KMS-11 (cell line): Measurements from ENCODE around the gene SUPT20HL1.

Experiments used
- H2AFZ ChIP-seq: fragments of 200-600 bp; sonication (generic); 2 replicates; pipeline ENCODE4 v1.6.1; 2016; ENCODE audit warnings: antibody characterized with exemption, mixed run types, low read depth
- H3K27ac ChIP-seq: fragments of 200-600 bp; sonication (generic); 2 replicates; pipeline ENCODE4 v1.6.1; 2016; ENCODE audit warnings: mild to moderate bottlenecking, mixed run types
- H3K27me3 ChIP-seq: fragments of 200-600 bp; sonication (generic); 2 replicates; pipeline ENCODE4 v1.6.1; 2017; ENCODE audit warnings: mild to moderate bottlenecking, low read depth, mixed run types, moderate library complexity; ENCODE audit not compliant: insufficient read depth
- H3K36me3 ChIP-seq: fragments of 200-600 bp; sonication (generic); 2 replicates; pipeline ENCODE4 v1.6.1; 2017; ENCODE audit warnings: mild to moderate bottlenecking, mixed run types; ENCODE audit not compliant: insufficient read depth
- H3K4me1 ChIP-seq: fragments of 200-600 bp; sonication (generic); 2 replicates; pipeline ENCODE4 v1.6.1; 2016; ENCODE audit warnings: mild to moderate bottlenecking, low read depth, mixed run types; ENCODE audit not compliant: poor library complexity, severe bottlenecking
- H3K4me2 ChIP-seq: fragments of 200-600 bp; sonication (generic); 2 replicates; pipeline ENCODE4 v1.7.0; 2016; ENCODE audit warnings: mild to moderate bottlenecking, mixed run types
- H3K4me3 ChIP-seq: fragments of 200-600 bp; sonication (generic); IDR thresholded peaks from 2 replicates; pipeline ENCODE4 v1.6.1; 2017; ENCODE audit warnings: low read depth, low read length, mixed read lengths; ENCODE audit not compliant: insufficient read depth
- H3K79me2 ChIP-seq: fragments of 200-600 bp; sonication (generic); 2 replicates; pipeline ENCODE4 v1.6.1; 2016; ENCODE audit warnings: low read depth, mixed run types; ENCODE audit not compliant: insufficient read depth
- H3K9ac ChIP-seq: fragments of 200-600 bp; sonication (generic); 2 replicates; pipeline ENCODE4 v1.6.1; 2016; ENCODE audit warnings: mild to moderate bottlenecking, mixed run types
- H4K20me1 ChIP-seq: fragments of 200-600 bp; sonication (generic); 2 replicates; pipeline ENCODE4 v1.6.1; 2016; ENCODE audit warnings: mild to moderate bottlenecking, mixed run types; ENCODE audit not compliant: insufficient read depth
- TF ChIP-seq, protein P1 (sequence below): fragments of 200-600 bp; sonication (generic); conservative IDR thresholded peaks from 2 replicates; pipeline ENCODE4 v1.6.1; 2017; ENCODE audit warnings: low read depth, mild to moderate bottlenecking, antibody characterized with exemption, low read length, moderate library complexity, mixed read lengths

The SUPT20HL1 gene

DNA sequence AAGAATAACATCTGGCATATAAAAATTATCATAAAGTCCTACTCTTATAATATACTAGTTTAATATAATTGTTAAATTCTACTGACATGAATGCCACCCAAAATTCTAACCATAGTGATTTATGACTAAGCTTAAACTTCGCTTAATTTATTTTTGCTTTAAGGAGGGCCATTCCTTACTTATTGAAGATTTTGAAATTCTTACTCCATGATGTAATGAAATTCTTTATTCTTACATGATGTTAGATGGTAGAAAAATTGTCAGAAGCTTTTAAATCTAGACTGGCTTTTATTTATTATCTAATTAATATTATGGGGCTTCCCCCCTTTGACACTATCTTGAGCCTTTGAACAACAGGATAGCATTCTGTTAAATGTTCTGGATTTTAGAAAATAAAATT, 27.1 kb upstream of the SUPT20HL1 start:
- H2AFZ ChIP-seq: no peak overlapping the region
- TF ChIP-seq, protein P1, sequence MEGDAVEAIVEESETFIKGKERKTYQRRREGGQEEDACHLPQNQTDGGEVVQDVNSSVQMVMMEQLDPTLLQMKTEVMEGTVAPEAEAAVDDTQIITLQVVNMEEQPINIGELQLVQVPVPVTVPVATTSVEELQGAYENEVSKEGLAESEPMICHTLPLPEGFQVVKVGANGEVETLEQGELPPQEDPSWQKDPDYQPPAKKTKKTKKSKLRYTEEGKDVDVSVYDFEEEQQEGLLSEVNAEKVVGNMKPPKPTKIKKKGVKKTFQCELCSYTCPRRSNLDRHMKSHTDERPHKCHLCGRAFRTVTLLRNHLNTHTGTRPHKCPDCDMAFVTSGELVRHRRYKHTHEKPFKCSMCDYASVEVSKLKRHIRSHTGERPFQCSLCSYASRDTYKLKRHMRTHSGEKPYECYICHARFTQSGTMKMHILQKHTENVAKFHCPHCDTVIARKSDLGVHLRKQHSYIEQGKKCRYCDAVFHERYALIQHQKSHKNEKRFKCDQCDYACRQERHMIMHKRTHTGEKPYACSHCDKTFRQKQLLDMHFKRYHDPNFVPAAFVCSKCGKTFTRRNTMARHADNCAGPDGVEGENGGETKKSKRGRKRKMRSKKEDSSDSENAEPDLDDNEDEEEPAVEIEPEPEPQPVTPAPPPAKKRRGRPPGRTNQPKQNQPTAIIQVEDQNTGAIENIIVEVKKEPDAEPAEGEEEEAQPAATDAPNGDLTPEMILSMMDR: no peak
- H3K27ac ChIP-seq: no peak overlapping the region

DNA sequence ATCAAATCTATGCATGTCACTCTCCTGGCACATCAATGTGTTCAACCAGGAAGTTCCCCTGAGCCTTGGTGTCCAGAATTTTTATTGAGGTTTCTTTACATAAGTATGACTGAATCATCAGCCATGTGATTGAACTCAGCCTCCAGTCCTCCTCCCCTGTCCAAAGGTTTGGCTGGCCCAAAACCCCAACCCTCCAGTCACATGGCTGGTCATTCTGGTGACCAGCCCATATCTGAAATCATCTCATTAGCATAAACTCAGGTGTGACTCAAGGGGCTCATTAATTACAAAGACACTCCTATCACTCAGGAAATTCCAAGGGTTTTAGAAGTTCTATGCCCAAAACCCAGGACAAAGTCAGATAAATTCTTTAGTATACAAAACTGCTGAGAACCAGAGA, 26.0 kb upstream of the SUPT20HL1 start:
- no peak overlapping the region for H3K9ac ChIP-seq
- H3K27me3 ChIP-seq: no peaks in the 10 kb centered on the region
- H3K4me2 ChIP-seq: no peak overlapping the region
- no peak overlapping the region for H3K27ac ChIP-seq
- no peak overlapping the region for H2AFZ ChIP-seq
- TF ChIP-seq, protein P1: no peak
- no peak overlapping the region for H3K4me3 ChIP-seq
- H3K36me3 ChIP-seq: no peaks in the 10 kb centered on the region
- no peaks in the 10 kb centered on the region for H3K79me2 ChIP-seq
- H3K4me1 ChIP-seq: no peaks in the 10 kb centered on the region
- no peaks in the 10 kb centered on the region for H4K20me1 ChIP-seq

More for the DNA sequence above, 27.1 kb upstream of the SUPT20HL1 start:
- no peaks in the 10 kb centered on the region for H3K36me3 ChIP-seq
- H4K20me1 ChIP-seq: no peaks in the 10 kb centered on the region
- H3K9ac ChIP-seq: no peak overlapping the region
- no peaks in the 10 kb centered on the region for H3K27me3 ChIP-seq
- H3K4me1 ChIP-seq: no peaks in the 10 kb centered on the region
- no peak overlapping the region for H3K4me3 ChIP-seq
- H3K79me2 ChIP-seq: no peaks in the 10 kb centered on the region
- H3K4me2 ChIP-seq: no peak overlapping the region

DNA sequence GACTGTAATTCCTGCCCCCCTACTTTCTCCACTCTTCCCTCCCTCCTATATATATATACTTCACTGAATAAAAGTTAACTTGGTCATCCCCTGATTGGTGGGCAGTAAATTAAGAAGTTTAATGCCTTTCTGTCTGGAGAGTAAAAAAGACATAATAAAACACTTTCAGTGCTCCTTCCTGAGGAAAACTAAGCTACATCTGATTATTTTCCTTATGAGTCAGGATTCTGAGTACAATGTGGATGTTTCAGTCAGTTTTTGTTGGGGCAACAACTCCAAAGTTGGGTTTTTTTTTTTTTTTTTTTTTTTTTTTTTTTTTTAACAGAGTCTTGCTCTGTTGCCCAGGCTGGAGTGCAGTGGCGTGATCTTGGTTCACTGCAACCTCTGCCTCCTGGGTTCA, 24.6 kb upstream of the SUPT20HL1 start:
- H2AFZ ChIP-seq: no peak overlapping the region
- no peak overlapping the region for H3K4me2 ChIP-seq

DNA sequence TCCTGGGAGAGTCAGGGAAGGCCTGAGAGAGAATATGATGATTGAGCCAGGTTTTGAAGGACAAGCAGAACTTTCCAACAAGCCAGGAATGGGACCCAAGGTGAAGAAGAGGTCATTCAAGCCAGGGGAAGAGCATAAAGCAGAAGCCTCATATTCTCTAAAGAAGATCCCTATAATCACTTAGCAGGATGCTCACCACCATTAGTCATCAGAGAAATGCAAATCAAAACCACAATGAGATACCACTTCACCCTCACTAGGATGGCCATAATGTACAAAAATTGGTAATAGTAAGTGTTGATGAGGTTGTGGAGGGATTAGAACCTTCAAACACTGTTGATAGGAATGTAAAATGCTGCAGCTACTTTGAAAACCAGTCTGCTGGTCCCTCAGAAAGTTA, 20.5 kb upstream of the SUPT20HL1 start:
- no peaks in the 10 kb centered on the region for H4K20me1 ChIP-seq
- no peak overlapping the region for H3K27ac ChIP-seq
- H3K9ac ChIP-seq: no peak overlapping the region
- TF ChIP-seq, protein P1: no peak
- no peaks in the 10 kb centered on the region for H3K36me3 ChIP-seq
- H3K27me3 ChIP-seq: no peaks in the 10 kb centered on the region
- no peaks in the 10 kb centered on the region for H3K79me2 ChIP-seq
- no peak overlapping the region for H2AFZ ChIP-seq
- no peaks in the 10 kb centered on the region for H3K4me1 ChIP-seq
- no peak overlapping the region for H3K4me2 ChIP-seq
- H3K4me3 ChIP-seq: no peak overlapping the region

More for the DNA sequence above, 24.6 kb upstream of the SUPT20HL1 start:
- TF ChIP-seq, protein P1: no peak
- H4K20me1 ChIP-seq: no peaks in the 10 kb centered on the region
- H3K9ac ChIP-seq: no peak overlapping the region
- H3K4me3 ChIP-seq: no peak overlapping the region
- H3K27ac ChIP-seq: no peak overlapping the region
- H3K4me1 ChIP-seq: no peaks in the 10 kb centered on the region
- no peaks in the 10 kb centered on the region for H3K79me2 ChIP-seq
- no peaks in the 10 kb centered on the region for H3K36me3 ChIP-seq
- H3K27me3 ChIP-seq: no peaks in the 10 kb centered on the region
